Measurements from ENCODE around the gene MSH5. TPM values are rescaled to one million over a fixed set of nuclear protein-coding genes. Genes with fewer than 3 reads are reported as not detected.

Gene MSH5
- total RNA-seq, 1 experiment from 2014 or later, result 38.1 TPM

DNA sequence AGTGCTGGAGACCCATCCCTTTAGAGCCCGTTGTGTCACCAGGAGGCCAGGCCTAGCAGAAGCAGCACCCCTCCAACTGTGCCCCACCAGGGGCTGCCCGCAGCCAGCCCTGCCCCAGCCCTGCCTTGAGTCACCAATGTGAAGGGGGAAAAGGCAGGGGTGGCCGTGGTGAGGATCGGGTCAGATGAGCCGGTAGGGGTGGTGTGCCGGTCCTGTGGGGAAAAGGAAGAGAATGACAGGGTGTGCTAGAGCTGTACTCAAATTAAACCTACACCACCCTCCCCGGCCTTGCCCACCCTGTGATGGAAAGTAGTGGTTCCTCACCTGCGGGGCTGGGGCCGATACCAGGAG lies 25.7 kb downstream of the MSH5 start:
- CTCF ChIA-PET, result no interaction called here

DNA sequence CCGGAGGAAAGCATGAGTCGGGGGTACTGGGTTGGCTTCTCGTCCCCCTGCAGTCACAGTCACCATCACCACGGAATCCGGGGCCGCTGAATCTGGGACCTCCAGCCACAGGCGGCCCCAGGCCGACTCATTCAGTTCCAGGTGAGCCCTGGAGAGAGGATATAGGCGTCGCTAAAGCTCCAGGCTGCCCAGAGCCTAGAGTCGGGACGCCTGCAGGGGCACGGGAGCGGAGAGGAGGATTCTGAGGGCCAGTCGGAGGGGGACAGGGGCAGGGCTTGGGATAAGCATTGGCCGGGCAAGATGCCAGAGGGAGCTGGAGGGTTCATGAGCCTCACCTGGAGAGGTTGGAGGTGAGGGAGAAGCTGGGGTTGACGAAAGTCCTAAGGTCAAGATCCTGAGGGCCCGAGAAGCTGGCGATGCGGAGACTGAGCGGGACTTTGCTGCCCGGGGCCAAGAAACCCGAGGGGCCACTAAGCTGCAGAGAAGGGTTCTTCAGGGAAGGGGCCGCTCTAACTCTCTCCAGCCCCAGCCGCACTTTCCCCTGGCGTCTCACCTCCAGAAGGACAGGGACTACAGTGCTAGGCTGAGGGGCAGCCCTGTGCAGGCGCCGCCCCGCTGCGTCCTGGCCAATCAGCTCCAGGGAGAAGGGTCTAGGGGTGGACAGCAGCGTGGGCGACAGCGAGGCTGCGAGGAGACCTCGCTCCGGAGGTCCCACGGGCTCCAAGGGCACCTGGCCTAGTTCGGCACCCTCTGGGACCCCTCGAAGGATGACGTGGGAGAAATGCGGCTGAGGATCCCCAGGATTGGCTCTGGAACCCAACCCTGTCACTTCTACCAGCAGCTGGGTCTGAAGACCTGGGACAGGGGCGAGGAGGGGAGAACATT lies 26.3 kb downstream of the MSH5 start:
- Histone ChIP-seq H3K9me3 (ENCODE audit: control insufficient read depth, insufficient read depth, low read depth, low read length) (no peaks in the 10 kb centered on the region), H3K27ac (ENCODE audit: low read length) (no peak overlapping the region), H3K4me3 (ENCODE audit: low read depth in 2 of 2, low read length in 2 of 2) (no peak overlapping the region), H3K4me1 (ENCODE audit: control insufficient read depth, insufficient read depth, low read length) (no peaks in the 10 kb centered on the region), H3K36me3 (ENCODE audit: control insufficient read depth, insufficient read depth, low read length) (no peaks in the 10 kb centered on the region), H3K27me3 (ENCODE audit: control insufficient read depth, insufficient read depth, low read length) (no peaks in the 10 kb centered on the region)
- no peak for TF ChIP-seq TCF7L2 (IDR thresholded peaks at IDR 0.05; ENCODE audit: low read depth, low read length)
- no peak for TF ChIP-seq SIN3A (IDR thresholded peaks at IDR 0.05; ENCODE audit: borderline replicate concordance, insufficient read depth, low read depth, low read length)
- no peak for TF ChIP-seq POLR2AphosphoS5 (IDR thresholded peaks at IDR 0.05; ENCODE audit: low read depth, low read length)
- TF ChIP-seq, protein P1, sequence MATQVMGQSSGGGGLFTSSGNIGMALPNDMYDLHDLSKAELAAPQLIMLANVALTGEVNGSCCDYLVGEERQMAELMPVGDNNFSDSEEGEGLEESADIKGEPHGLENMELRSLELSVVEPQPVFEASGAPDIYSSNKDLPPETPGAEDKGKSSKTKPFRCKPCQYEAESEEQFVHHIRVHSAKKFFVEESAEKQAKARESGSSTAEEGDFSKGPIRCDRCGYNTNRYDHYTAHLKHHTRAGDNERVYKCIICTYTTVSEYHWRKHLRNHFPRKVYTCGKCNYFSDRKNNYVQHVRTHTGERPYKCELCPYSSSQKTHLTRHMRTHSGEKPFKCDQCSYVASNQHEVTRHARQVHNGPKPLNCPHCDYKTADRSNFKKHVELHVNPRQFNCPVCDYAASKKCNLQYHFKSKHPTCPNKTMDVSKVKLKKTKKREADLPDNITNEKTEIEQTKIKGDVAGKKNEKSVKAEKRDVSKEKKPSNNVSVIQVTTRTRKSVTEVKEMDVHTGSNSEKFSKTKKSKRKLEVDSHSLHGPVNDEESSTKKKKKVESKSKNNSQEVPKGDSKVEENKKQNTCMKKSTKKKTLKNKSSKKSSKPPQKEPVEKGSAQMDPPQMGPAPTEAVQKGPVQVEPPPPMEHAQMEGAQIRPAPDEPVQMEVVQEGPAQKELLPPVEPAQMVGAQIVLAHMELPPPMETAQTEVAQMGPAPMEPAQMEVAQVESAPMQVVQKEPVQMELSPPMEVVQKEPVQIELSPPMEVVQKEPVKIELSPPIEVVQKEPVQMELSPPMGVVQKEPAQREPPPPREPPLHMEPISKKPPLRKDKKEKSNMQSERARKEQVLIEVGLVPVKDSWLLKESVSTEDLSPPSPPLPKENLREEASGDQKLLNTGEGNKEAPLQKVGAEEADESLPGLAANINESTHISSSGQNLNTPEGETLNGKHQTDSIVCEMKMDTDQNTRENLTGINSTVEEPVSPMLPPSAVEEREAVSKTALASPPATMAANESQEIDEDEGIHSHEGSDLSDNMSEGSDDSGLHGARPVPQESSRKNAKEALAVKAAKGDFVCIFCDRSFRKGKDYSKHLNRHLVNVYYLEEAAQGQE (IDR thresholded peaks at IDR 0.05; ENCODE audit: insufficient read depth in 1 of 2, low read depth in 2 of 2, low read length in 1 of 2), result no peak
- TF ChIP-seq, protein P2, sequence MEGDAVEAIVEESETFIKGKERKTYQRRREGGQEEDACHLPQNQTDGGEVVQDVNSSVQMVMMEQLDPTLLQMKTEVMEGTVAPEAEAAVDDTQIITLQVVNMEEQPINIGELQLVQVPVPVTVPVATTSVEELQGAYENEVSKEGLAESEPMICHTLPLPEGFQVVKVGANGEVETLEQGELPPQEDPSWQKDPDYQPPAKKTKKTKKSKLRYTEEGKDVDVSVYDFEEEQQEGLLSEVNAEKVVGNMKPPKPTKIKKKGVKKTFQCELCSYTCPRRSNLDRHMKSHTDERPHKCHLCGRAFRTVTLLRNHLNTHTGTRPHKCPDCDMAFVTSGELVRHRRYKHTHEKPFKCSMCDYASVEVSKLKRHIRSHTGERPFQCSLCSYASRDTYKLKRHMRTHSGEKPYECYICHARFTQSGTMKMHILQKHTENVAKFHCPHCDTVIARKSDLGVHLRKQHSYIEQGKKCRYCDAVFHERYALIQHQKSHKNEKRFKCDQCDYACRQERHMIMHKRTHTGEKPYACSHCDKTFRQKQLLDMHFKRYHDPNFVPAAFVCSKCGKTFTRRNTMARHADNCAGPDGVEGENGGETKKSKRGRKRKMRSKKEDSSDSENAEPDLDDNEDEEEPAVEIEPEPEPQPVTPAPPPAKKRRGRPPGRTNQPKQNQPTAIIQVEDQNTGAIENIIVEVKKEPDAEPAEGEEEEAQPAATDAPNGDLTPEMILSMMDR (IDR thresholded peaks at IDR 0.05), result no peak
- no TSS peak for BruUV-seq (replicated peaks)
- no peak for ATAC-seq
- ChIA-PET CTCF (no interaction called here), POLR2A (no interaction called here)
- DNase-seq (ENCODE audit: low read depth, low spot score), result no peak
- intact Hi-C loops (cut with micrococcal nuclease; ENCODE audit: unreplicated experiment), result no loop called here
- in situ Hi-C loops (cut with HindIII; ENCODE audit: low pct_unique_long_range_greater_than_20kb, low sequenced_read_pairs), result no loop called here

More for the DNA sequence above, 25.7 kb downstream of the MSH5 start:
- H3K27ac ChIP-seq (ENCODE audit: low read length), result no peak overlapping the region
- in situ Hi-C loops (cut with HindIII; ENCODE audit: low pct_unique_long_range_greater_than_20kb, low sequenced_read_pairs) (no loop called here), intact Hi-C loops (cut with micrococcal nuclease; ENCODE audit: unreplicated experiment) (no loop called here)
- no peaks in the 10 kb centered on the region for H3K36me3 ChIP-seq (ENCODE audit: control insufficient read depth, insufficient read depth, low read length)
- no TSS peak for BruUV-seq (replicated peaks)
- no peaks in the 10 kb centered on the region for H3K4me1 ChIP-seq (ENCODE audit: control insufficient read depth, insufficient read depth, low read length)
- TF ChIP-seq SIN3A (IDR thresholded peaks at IDR 0.05; ENCODE audit: borderline replicate concordance, insufficient read depth, low read depth, low read length) (no peak), TCF7L2 (IDR thresholded peaks at IDR 0.05; ENCODE audit: low read depth, low read length) (no peak), POLR2AphosphoS5 (IDR thresholded peaks at IDR 0.05; ENCODE audit: low read depth, low read length) (no peak)
- TF ChIP-seq, protein P2 (IDR thresholded peaks at IDR 0.05), result no peak
- TF ChIP-seq, protein P1 (IDR thresholded peaks at IDR 0.05; ENCODE audit: insufficient read depth in 1 of 2, low read depth in 2 of 2, low read length in 1 of 2), result no peak
- H3K4me3 ChIP-seq (ENCODE audit: low read depth in 2 of 2, low read length in 2 of 2), result no peak overlapping the region
- H3K9me3 ChIP-seq (ENCODE audit: control insufficient read depth, insufficient read depth, low read depth, low read length), result no peaks in the 10 kb centered on the region
- DNase-seq (ENCODE audit: low read depth, low spot score) (no peak), ATAC-seq (no peak)
- POLR2A ChIA-PET, result no interaction called here
- H3K27me3 ChIP-seq (ENCODE audit: control insufficient read depth, insufficient read depth, low read length), result no peaks in the 10 kb centered on the region

Measured in Panc1 (cell line).